C4-2B (cell line): ENCODE results near the gene OLFM4.

Experiments used
- CTCF ChIP-seq: fragments of 450-650 bp; conservative IDR thresholded peaks from 2 replicates; pipeline ENCODE4 v1.5.1; 2017; ENCODE audit warnings: mild to moderate bottlenecking
- ZFX ChIP-seq: fragments of 450-650 bp; IDR thresholded peaks from 2 replicates; pipeline ENCODE4 v1.6.1; 2017

- TF ChIP-seq CTCF (no peak), ZFX (no peak)
Observed at GRCh38 chr13:53012707-53013106, 15.9 kb upstream of the OLFM4 start.
